Thoracic aorta (tissue), 2 donors: ENCODE data around the gene MROH8. TPM values are rescaled to one million over a fixed set of nuclear protein-coding genes. Genes with fewer than 3 reads are reported as not detected.

ENCODE experiments used
- ATAC-seq: fragments of 150-250 bp; one replicate; pipeline ENCODE4 v1.8.0; 2017; ENCODE audit warnings: low read depth; ENCODE audit not compliant: insufficient number of reproducible peaks, low FRiP score
- DNase-seq: peaks from one replicate; pipeline ENCODE4 v3.0.0-alpha.2; 2020; ENCODE audit warnings: low spot score
- H3K27ac ChIP-seq, 2 donors: fragments of 200-600 bp; sonication (generic); 1 replicate in 1 of 2; 2 replicates in 1 of 2; pipeline ENCODE4 v1.5.1; 2016; ENCODE audit warnings: mild to moderate bottlenecking in 2 of 2, moderate library complexity in 2 of 2
- H3K27me3 ChIP-seq: fragments of 200-600 bp; sonication (generic); replicated peaks from 2 replicates; pipeline ENCODE4 v1.6.0; 2016; ENCODE audit warnings: mild to moderate bottlenecking; ENCODE audit not compliant: insufficient read depth
- H3K36me3 ChIP-seq: fragments of 200-600 bp; sonication (generic); one replicate; pipeline ENCODE4 v1.5.1; 2016
- H3K4me1 ChIP-seq, 2 donors: fragments of 200-600 bp; sonication (generic); 1 replicate in 1 of 2; 2 replicates in 1 of 2; pipeline versions ENCODE4 v1.5.1 to v1.6.0; 2016; ENCODE audit warnings: low read depth in 2 of 2, mild to moderate bottlenecking in 1 of 2; ENCODE audit not compliant: control insufficient read depth in 1 of 2
- H3K4me3 ChIP-seq: fragments of 200-600 bp; sonication (generic); 2 replicates; pipeline ENCODE4 v1.5.1; 2016; ENCODE audit warnings: mild to moderate bottlenecking
- H3K9me3 ChIP-seq: fragments of 200-600 bp; sonication (generic); 2 replicates; pipeline ENCODE4 v1.5.1; 2016
- total RNA-seq, 2 donors: library from RNA; depleted of rRNA; stranded (reverse); fragments of >200 nt; gene quantifications; one replicate each; pipeline versions ENCODE4 v1.1.0 to v1.2.3, GENCODE V29; 2016
- TF ChIP-seq, protein P1 (sequence below): fragments of 200-600 bp; sonication (generic); IDR thresholded peaks from one replicate; pipeline ENCODE4 v1.5.1; 2019; ENCODE audit warnings: antibody characterized with exemption

MROH8 gene
- total RNA-seq, 2 donors from 2014 or later = 1.6 to 12.7 TPM

DNA sequence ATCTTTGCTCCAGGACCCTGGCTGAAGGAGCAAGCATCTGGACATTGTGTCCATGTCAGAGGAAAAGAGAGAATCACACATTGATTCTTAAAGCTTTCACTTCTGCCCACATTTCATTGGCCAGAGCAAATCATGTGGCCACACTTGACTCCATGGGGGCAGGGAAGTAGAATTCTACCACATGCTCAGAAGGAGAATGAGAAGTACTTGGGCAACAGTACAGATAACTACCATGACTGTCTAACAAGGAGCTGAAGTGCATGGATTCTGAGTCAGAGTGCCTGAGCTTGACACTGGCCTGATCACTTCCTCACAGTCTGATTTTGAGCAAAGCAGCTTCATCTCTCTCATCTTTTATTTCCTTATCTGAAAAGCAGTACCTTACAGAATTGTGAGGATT, 43.7 kb upstream of the MROH8 start:
- TF ChIP-seq, protein P1, sequence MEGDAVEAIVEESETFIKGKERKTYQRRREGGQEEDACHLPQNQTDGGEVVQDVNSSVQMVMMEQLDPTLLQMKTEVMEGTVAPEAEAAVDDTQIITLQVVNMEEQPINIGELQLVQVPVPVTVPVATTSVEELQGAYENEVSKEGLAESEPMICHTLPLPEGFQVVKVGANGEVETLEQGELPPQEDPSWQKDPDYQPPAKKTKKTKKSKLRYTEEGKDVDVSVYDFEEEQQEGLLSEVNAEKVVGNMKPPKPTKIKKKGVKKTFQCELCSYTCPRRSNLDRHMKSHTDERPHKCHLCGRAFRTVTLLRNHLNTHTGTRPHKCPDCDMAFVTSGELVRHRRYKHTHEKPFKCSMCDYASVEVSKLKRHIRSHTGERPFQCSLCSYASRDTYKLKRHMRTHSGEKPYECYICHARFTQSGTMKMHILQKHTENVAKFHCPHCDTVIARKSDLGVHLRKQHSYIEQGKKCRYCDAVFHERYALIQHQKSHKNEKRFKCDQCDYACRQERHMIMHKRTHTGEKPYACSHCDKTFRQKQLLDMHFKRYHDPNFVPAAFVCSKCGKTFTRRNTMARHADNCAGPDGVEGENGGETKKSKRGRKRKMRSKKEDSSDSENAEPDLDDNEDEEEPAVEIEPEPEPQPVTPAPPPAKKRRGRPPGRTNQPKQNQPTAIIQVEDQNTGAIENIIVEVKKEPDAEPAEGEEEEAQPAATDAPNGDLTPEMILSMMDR = no peak
- Histone ChIP-seq H3K27me3 (no peaks in the 10 kb centered on the region), H3K27ac (no peak overlapping the region), H3K36me3 (peaks cover 9% of the 10 kb centered on the region), H3K9me3 (no peaks in the 10 kb centered on the region), H3K4me3 (no peak overlapping the region), H3K4me1 (peaks cover 20 to 46% of the 10 kb centered on the region in 2 donors)
- DNase-seq (no peak), ATAC-seq (peak; percentile 51)

DNA sequence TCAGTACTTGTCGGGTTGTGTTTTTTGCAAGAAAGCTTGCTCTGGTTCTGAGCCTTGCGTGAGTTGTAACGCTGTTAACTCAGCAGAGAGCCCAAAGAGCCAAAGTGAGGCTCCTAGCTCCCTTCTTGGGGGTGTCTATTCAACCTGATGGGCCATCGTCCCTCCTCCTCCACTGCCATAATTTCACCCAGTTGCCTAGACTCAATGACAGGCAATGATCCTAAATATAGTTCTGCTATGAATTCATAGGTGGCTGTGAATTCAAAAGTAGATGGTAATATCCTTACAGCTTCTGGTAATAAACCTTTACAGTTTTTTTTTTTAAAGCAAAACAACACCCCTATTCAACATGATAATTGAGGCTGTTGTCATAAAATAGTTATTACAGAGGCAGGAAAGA, 42.7 kb upstream of the MROH8 start:
- Histone ChIP-seq H3K4me1 (peaks cover 20 to 36% of the 10 kb centered on the region in 2 donors), H3K36me3 (peaks cover 14% of the 10 kb centered on the region), H3K9me3 (no peaks in the 10 kb centered on the region), H3K4me3 (no peak overlapping the region), H3K27ac (peak overlapping the region in 1 of 2 donors; percentile 67), H3K27me3 (no peaks in the 10 kb centered on the region)
- ATAC-seq = no peak
- no peak for DNase-seq
- TF ChIP-seq, protein P1 = no peak

DNA sequence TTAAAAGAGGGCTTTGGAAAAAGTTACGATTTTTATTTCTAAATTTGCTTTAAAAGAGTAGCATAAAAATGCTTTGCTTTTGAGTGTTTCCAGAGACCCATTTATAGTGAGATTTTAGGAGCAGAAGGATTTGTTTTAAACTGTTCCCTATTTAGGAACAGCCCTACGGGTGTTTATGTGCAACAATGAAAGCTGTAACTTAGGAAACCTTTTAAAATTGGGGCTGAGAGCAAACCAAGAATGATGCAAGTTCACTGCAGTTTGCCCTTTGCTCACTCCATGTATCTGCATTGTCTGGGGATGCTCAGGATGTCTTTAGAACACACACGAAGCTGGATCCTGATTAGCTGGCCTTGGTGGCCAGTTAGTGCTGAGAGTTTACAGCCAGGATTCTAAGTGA, 41.4 kb upstream of the MROH8 start:
- TF ChIP-seq, protein P1 = no peak
- no peak for DNase-seq
- Histone ChIP-seq H3K4me3 (no peak overlapping the region), H3K27me3 (no peaks in the 10 kb centered on the region), H3K4me1 (peaks cover 11 to 25% of the 10 kb centered on the region in 2 donors), H3K9me3 (no peaks in the 10 kb centered on the region), H3K36me3 (peaks cover 17% of the 10 kb centered on the region), H3K27ac (peak overlapping the region; percentile 29 to 67)
- no peak for ATAC-seq

DNA sequence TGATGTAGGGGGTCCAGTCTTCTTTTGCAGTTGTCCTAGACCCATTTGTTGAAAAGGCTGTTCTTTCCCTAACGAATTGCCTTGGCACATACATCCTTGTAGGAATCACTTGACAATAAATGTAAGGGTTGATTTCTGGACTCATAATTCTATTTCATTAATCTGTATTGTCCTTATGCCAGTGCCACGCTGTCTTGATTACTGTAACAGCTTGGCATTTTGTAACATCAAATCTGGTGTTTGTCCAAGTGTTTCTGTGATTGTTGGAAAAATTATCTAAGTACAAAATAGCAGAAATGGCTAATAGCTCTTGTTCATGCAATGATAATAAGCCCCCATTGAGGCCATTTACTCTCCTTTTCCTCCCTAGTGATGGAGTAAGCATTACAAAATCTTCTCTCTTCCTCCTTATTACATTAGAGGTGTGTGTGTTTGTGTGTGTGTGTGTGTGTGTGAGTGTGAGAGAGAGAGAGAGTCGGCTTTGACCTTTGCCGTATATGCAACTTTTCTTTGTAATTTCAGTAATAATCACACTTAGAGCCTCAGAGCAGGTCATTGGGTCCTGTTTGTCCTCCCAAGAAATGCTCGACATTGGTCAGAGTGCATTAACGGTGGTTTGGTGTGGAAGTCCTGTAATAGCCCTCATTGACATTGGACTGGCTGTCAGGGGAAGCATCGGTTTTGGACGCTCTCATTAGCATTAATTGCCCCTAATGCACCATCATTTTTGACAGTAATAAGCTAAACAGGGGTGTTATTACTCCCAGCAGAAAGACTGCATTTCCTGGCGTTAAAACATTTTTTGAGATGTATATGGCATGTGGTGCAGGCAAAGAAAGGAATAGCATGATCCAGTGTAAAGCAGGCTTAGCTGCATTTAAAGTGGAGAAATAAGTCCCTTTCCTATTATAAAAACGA, 40.7 kb upstream of the MROH8 start:
- Histone ChIP-seq H3K27me3 (no peaks in the 10 kb centered on the region), H3K27ac (peak overlapping the region; percentile 29 to 67), H3K4me3 (no peak overlapping the region), H3K4me1 (peaks cover 11 to 25% of the 10 kb centered on the region in 2 donors), H3K36me3 (peaks cover 17% of the 10 kb centered on the region), H3K9me3 (no peaks in the 10 kb centered on the region)
- DNase-seq = no peak
- no peak for ATAC-seq
- TF ChIP-seq, protein P1 = no peak

DNA sequence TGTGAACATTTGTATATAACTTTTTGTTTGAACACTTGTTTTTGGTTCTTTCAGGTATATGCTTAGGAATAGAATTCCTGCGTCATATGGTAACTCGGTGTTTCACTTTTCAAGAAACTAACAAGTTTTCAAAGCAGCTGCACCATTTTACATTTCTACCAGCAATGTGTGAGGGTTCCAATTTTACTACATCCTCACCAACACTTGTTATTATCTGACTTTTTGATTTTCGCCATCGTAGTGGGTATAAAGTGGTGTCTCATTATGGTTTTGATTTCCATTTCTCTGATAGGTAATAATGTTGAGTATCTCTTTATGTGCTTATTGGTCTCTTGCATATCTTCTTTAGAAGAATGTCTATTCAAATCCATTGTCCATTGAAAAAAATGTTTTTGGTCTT, 39.6 kb upstream of the MROH8 start:
- no peak for DNase-seq
- Histone ChIP-seq H3K4me3 (no peak overlapping the region), H3K27me3 (no peaks in the 10 kb centered on the region), H3K9me3 (no peaks in the 10 kb centered on the region), H3K4me1 (peaks cover 11 to 25% of the 10 kb centered on the region in 2 donors), H3K27ac (no peak overlapping the region), H3K36me3 (peaks cover 11% of the 10 kb centered on the region)
- TF ChIP-seq, protein P1 = no peak
- ATAC-seq = no peak
